AG04450 (cell line): ENCODE data around the gene RAPGEF3. TPM values are rescaled to one million over a fixed set of nuclear protein-coding genes. Genes with fewer than 3 reads are reported as not detected.

ENCODE experiments used
- CTCF ChIA-PET: fragments of 300-600, 350-600 bp; formaldehyde crosslinking; extraction: SDS; loops from one replicate; lab custom pipeline; 2022; ENCODE audit warnings: antibody characterized with exemption, inconsistent platforms; lab: Charles Lee
- POLR2A ChIA-PET: fragments of 350-600 bp; formaldehyde crosslinking; extraction: SDS; loops from one replicate; lab custom pipeline; 2021; ENCODE audit warnings: antibody characterized with exemption, inconsistent platforms; lab: Yijun Ruan, JAX
- DNase-seq: peaks from one replicate; pipeline ENCODE4 v3.0.0-alpha.2; 2011; ENCODE audit warnings: low read depth, low spot score
- H3K27ac ChIP-seq: one replicate; pipeline ENCODE4 v1.5.1; 2012; ENCODE audit warnings: low read depth, low read length, control low read depth
- H3K27me3 ChIP-seq: one replicate; pipeline ENCODE4 v1.6.0; 2012; ENCODE audit warnings: low read length; ENCODE audit not compliant: control insufficient read depth, insufficient read depth
- H3K4me3 ChIP-seq: 2 replicates; pipeline ENCODE4 v1.5.1; 2011; ENCODE audit warnings: mild to moderate bottlenecking, low read depth, low read length, control low read depth
- H3K9me3 ChIP-seq: 2 replicates; pipeline ENCODE4 v1.5.1; 2012; ENCODE audit warnings: low read length; ENCODE audit not compliant: control insufficient read depth, insufficient read depth
- CTCF ChIP-seq: IDR thresholded peaks from 2 replicates; pipeline ENCODE4 v1.5.1; 2011; ENCODE audit warnings: low read depth, low read length, control low read depth, inconsistent platforms
- polyA plus RNA-seq: library from polyadenylated mRNA; depleted of rRNA; stranded (reverse); fragments of >200 nt; gene quantifications from 2 replicates; pipeline ENCODE4 v1.2.3, GENCODE V29; 2011

Gene RAPGEF3
- polyA plus RNA-seq, 1 experiment, result 1.7 TPM

GRCh38 chr12:47717443-47718193 lies 41.1 kb downstream of the RAPGEF3 start:
- Histone ChIP-seq H3K27ac (peak overlapping the region; percentile 68), H3K27me3 (no peaks in the 10 kb centered on the region), H3K4me3 (no peak overlapping the region), H3K9me3 (no peaks in the 10 kb centered on the region)
- peak; percentile 93 for TF ChIP-seq CTCF
- POLR2A ChIA-PET, result no interaction called here
- DNase-seq, result peak; percentile 64
- CTCF ChIA-PET, result interaction anchor here (0.5 to 9.1 kb wide), 15 partner anchors 8 to 1035 kb away, joined by 3 to 152 read pairs (median 10); partner anchors contain the start of genes ENDOU, RAPGEF3, RPAP3 and SLC48A1

GRCh38 chr12:47717046-47717442 lies 41.6 kb downstream of the RAPGEF3 start:
- Histone ChIP-seq H3K9me3 (no peaks in the 10 kb centered on the region), H3K27me3 (no peaks in the 10 kb centered on the region), H3K27ac (no peak overlapping the region), H3K4me3 (no peak overlapping the region)
- POLR2A ChIA-PET, result no interaction called here
- no peak for DNase-seq
- CTCF ChIA-PET, result interaction anchor here (0.6 to 9.1 kb wide), 14 partner anchors 8 to 1035 kb away, joined by 3 to 152 read pairs (median 20); partner anchors contain the start of genes ENDOU, RAPGEF3, RPAP3 and SLC48A1
- no peak for TF ChIP-seq CTCF

GRCh38 chr12:47715877-47716548 lies 42.7 kb downstream of the RAPGEF3 start:
- DNase-seq, result no peak
- Histone ChIP-seq H3K4me3 (no peak overlapping the region), H3K27me3 (no peaks in the 10 kb centered on the region), H3K9me3 (no peaks in the 10 kb centered on the region), H3K27ac (no peak overlapping the region)
- ChIA-PET CTCF (interaction anchor here (0.6 to 9.1 kb wide), 21 partner anchors 9 to 902 kb away, joined by 3 to 152 read pairs (median 9); partner anchors contain the start of genes ENDOU, RAPGEF3, RPAP3 and SLC48A1), POLR2A (no interaction called here)
- TF ChIP-seq CTCF, result no peak

GRCh38 chr12:47715393-47715876 lies 43.2 kb downstream of the RAPGEF3 start:
- H3K27ac ChIP-seq, result no peak overlapping the region
- POLR2A ChIA-PET, result no interaction called here
- no peaks in the 10 kb centered on the region for H3K27me3 ChIP-seq
- H3K9me3 ChIP-seq, result no peaks in the 10 kb centered on the region
- peak; percentile 80 for TF ChIP-seq CTCF
- CTCF ChIA-PET, result interaction anchor here (0.6 to 9.1 kb wide), 24 partner anchors 9 to 903 kb away, joined by 3 to 152 read pairs (median 7); partner anchors contain the start of genes ENDOU, RAPGEF3, RPAP3 and SLC48A1
- no peak for DNase-seq
- H3K4me3 ChIP-seq, result 0 out of 2 replicates have a peak overlapping the region, but pooled peaks have one; percentile 25
